Right atrium auricular region (tissue), 2 donors: ENCODE data around the gene PPP1R26. TPM values are rescaled to one million over a fixed set of nuclear protein-coding genes. Genes with fewer than 3 reads are reported as not detected.
"Not testable (repeated sequence)": the region's sequence is repeated elsewhere in the genome, so short reads cannot be mapped to it uniquely, and the experiment has no call there.

Experiments
- DNase-seq: peaks from one replicate; pipeline ENCODE4 v3.0.0-alpha.2; 2019; ENCODE audit warnings: low spot score
- H3K27ac ChIP-seq, 2 donors: fragments of 200-600 bp; sonication (generic); 1 replicate in 1 of 2; 2 replicates in 1 of 2; pipeline ENCODE4 v1.5.1; 2016 to 2019
- H3K27me3 ChIP-seq, 2 donors: fragments of 200-600 bp; sonication (generic); one replicate each; pipeline versions ENCODE4 v1.5.1 to v1.6.0; 2017 to 2019
- H3K36me3 ChIP-seq: fragments of 200-600 bp; sonication (generic); one replicate; pipeline ENCODE4 v1.5.1; 2016
- H3K4me1 ChIP-seq, 2 donors: fragments of 200-600 bp; sonication (generic); one replicate each; pipeline versions ENCODE4 v1.5.1 to v1.6.0; 2017 to 2019
- H3K4me3 ChIP-seq, 2 donors: fragments of 200-600 bp; sonication (generic); 1 replicate in 1 of 2; 2 replicates in 1 of 2; pipeline ENCODE4 v1.5.1; 2017 to 2019; ENCODE audit warnings: mild to moderate bottlenecking in 1 of 2, moderate library complexity in 1 of 2
- H3K9me3 ChIP-seq, 2 donors: fragments of 200-600 bp; sonication (generic); one replicate each; pipeline ENCODE4 v1.5.1; 2019
- total RNA-seq, 2 donors: library from RNA; depleted of rRNA; stranded (reverse); fragments of >200 nt; gene quantifications; one replicate each; pipeline ENCODE4 v1.1.0, GENCODE V29; 2016
- TF ChIP-seq, protein P1 (sequence below), 2 donors: fragments of 200-600 bp; sonication (generic); IDR thresholded peaks; one replicate each; pipeline ENCODE4 v1.5.1; 2019; ENCODE audit warnings: antibody characterized with exemption in 2 of 2

The PPP1R26 gene
- total RNA-seq, 2 donors from 2014 or later: 17.4 to 18.7 TPM

DNA sequence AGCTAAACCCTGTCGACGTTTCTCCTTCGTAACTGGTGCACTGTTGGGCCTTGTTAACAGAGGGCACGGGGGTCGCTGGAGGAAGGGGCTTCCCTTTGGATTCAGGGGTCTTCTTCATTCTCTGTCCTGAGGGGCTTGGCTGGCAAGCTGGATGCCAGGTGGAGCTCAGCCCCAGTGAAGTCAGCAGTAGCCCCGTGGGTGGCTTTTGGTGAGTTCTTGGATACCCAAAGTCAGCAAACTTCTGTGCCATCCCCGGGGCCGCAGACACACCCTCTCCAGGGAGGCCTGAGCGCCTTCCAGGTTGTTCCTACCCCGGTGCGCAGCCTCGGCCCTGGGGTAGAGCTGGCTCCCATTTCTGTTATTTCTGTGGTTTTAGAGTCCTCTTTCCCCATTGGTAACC, 54.1 kb downstream of the PPP1R26 start:
- TF ChIP-seq, protein P1, sequence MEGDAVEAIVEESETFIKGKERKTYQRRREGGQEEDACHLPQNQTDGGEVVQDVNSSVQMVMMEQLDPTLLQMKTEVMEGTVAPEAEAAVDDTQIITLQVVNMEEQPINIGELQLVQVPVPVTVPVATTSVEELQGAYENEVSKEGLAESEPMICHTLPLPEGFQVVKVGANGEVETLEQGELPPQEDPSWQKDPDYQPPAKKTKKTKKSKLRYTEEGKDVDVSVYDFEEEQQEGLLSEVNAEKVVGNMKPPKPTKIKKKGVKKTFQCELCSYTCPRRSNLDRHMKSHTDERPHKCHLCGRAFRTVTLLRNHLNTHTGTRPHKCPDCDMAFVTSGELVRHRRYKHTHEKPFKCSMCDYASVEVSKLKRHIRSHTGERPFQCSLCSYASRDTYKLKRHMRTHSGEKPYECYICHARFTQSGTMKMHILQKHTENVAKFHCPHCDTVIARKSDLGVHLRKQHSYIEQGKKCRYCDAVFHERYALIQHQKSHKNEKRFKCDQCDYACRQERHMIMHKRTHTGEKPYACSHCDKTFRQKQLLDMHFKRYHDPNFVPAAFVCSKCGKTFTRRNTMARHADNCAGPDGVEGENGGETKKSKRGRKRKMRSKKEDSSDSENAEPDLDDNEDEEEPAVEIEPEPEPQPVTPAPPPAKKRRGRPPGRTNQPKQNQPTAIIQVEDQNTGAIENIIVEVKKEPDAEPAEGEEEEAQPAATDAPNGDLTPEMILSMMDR (IDR thresholded peaks at IDR 0.05): no peak
- Histone ChIP-seq H3K4me3 (no peak overlapping the region), H3K27me3 (no peaks in the 10 kb centered on the region), H3K9me3 (peaks cover 0 to 5% of the 10 kb centered on the region in 2 donors), H3K4me1 (no peaks in the 10 kb centered on the region), H3K27ac (no peak overlapping the region), H3K36me3 (no peaks in the 10 kb centered on the region)
- no peak for DNase-seq

- H3K27me3 ChIP-seq, DNase-seq: not testable (repeated sequence)
These were observed 54.7 kb downstream of the PPP1R26 start for GRCh38 chr9:135534192-135534711.

GRCh38 chr9:135534826-135535225, 55.2 kb downstream of the PPP1R26 start:
- H3K4me3 ChIP-seq, H3K27ac ChIP-seq, H3K9me3 ChIP-seq, H3K36me3 ChIP-seq, DNase-seq, H3K4me1 ChIP-seq, H3K27me3 ChIP-seq: not testable (repeated sequence)

More at GRCh38 chr9:135534192-135534711, 54.7 kb downstream of the PPP1R26 start:
- H3K36me3 ChIP-seq, H3K4me1 ChIP-seq, H3K4me3 ChIP-seq, H3K27ac ChIP-seq, H3K9me3 ChIP-seq: not testable (repeated sequence)

- not testable (repeated sequence) for H3K36me3 ChIP-seq, H3K4me1 ChIP-seq, H3K27me3 ChIP-seq, DNase-seq, H3K9me3 ChIP-seq, H3K4me3 ChIP-seq, H3K27ac ChIP-seq
These were observed 56.0 kb downstream of the PPP1R26 start for GRCh38 chr9:135535631-135536030.

DNA sequence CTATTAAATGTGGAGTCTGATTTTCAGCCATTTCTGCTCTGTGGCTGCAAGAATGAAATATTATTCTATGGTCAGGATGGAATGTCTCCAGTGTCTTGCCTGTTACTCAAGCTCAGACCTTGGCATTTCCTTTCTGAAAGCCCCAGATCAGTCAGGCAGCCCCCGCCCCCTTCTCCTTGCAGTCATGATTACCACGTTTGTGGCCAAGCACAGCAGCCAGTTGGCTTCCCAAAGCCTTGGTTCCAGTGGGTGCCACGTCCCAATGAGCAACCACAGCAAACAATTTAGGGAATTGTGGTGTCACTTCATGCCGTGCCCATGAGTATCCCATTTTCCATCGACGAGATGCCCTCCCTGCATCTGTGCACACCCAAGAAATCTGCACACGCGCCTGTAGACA, 56.6 kb downstream of the PPP1R26 start:
- H3K4me1 ChIP-seq: no peaks in the 10 kb centered on the region
- H3K27me3 ChIP-seq: no peaks in the 10 kb centered on the region
- DNase-seq: no peak
- no peaks in the 10 kb centered on the region for H3K9me3 ChIP-seq
- no peaks in the 10 kb centered on the region for H3K36me3 ChIP-seq
- no peak overlapping the region for H3K27ac ChIP-seq
- TF ChIP-seq, protein P1 (IDR thresholded peaks at IDR 0.05): no peak
- no peak overlapping the region for H3K4me3 ChIP-seq

Other genes starting within 250 kb of the PPP1R26 start
- gene MRPS2, start 20.9 kb downstream of the PPP1R26 start, total RNA-seq: 10 to 100 TPM; 40.9 to 72.5 TPM
- gene LCN1, start 41.7 kb downstream of the PPP1R26 start, total RNA-seq: not detected
- gene OBP2A, start 66.3 kb downstream of the PPP1R26 start, total RNA-seq: not detected
- gene PAEP, start 82.0 kb downstream of the PPP1R26 start, total RNA-seq: not detected
- gene GLT6D1, start 159.8 kb downstream of the PPP1R26 start, total RNA-seq: not detected
- gene LCN9, start 183.5 kb downstream of the PPP1R26 start, total RNA-seq: not detected
- not detected for gene SOHLH1, start 219.7 kb downstream of the PPP1R26 start, total RNA-seq
- gene KCNT1, start 222.4 kb downstream of the PPP1R26 start, total RNA-seq: under 1 TPM in 1 of 2 donors, not detected in 1; 0.48 TPM